Measurements from ENCODE around the gene MED28. TPM values are rescaled to one million over a fixed set of nuclear protein-coding genes. Genes with fewer than 3 reads are reported as not detected.
A peak's percentile ranks its signal among the peaks of the same experiment; 100 is the strongest.
"Not testable (repeated sequence)": the region's sequence is repeated elsewhere in the genome, so short reads cannot be mapped to it uniquely, and the experiment has no call there.

The MED28 gene
- total RNA-seq (10 to 100 TPM; 50.6 to 75.5 (median 66.2) TPM), total RNA-seq (70.5 to 223 (median 138) reads per million in 29 experiments)
- 29.1 TPM for total RNA-seq (2013)

- Histone ChIP-seq H3K4me3 (ENCODE audit: control insufficient read depth in 1 of 2, extremely low read depth in 1 of 2, low read length in 1 of 2) (peak within 1 kb of the TSS; percentile 94 to 100), H3K27ac (ENCODE audit: low read length) (peak within 1 kb of the TSS; percentile 82), H3K9me3 (no peaks in the 10 kb centered on the region), H3K27me3 (replicated peaks in 1 of 2; ENCODE audit: control insufficient read depth in 2 of 2, extremely low read depth in 1 of 2, insufficient read depth in 2 of 2, low read length in 1 of 2) (no peaks in the 10 kb centered on the region), H3K36me3 (ENCODE audit: control insufficient read depth in 2 of 2, extremely low read depth in 1 of 2, insufficient read depth in 1 of 2, low read length in 1 of 2) (peaks cover under 1 to 19% of the 10 kb centered on the region in 2 donors), H3K4me1 (ENCODE audit: control insufficient read depth in 1 of 2, extremely low read depth in 1 of 2, insufficient read depth in 2 of 2, low read length in 2 of 2) (peaks cover 27 to 59% of the 10 kb centered on the region in 2 experiments)
- peaks cover 51 to 55% (median 53%) of the 10 kb centered on the region in 3 donors for H3K4me1 Mint-ChIP-seq
- POLR2A ChIA-PET, result interaction anchor here (0.5 to 1.8 kb wide), 8 partner anchors 12 to 195 kb away, joined by 3 to 9 read pairs (median 4); partner anchors contain the start of gene LAP3 (in 1 of the 2)
- DNase-seq, result peak; percentile 84 to 98 (median 93)
- ATAC-seq (replicated peaks in 1 of 4), result peak; percentile 91 to 96 (median 95)
- peak within 1 kb of the TSS; percentile 99 to 100 for H3K27ac Mint-ChIP-seq
- H3K27me3 Mint-ChIP-seq, result no peaks in the 10 kb centered on the region
- peak within 1 kb of the TSS; percentile 95 to 100 (median 99) for H3K4me3 Mint-ChIP-seq
- peaks cover 23% of the 10 kb centered on the region for H3K36me3 Mint-ChIP-seq
- H3K9me3 Mint-ChIP-seq, result no peaks in the 10 kb centered on the region
- CTCF ChIA-PET, result interaction anchor here (0.5 to 3.7 kb wide), 10 partner anchors 10 to 408 kb away, joined by 3 to 18 read pairs (median 4); partner anchors contain the start of gene LAP3 (in 1 of the 2)
- WGBS (ENCODE audit: insufficient coverage), result under 1% methylated on average over 38 of the region's 46 CpGs
Measured at GRCh38 chr4:17614416-17615299, at the start of gene MED28. Gene MED28, plus strand, starts transcription at chr4:17614641. Its CDS starts 14 bp downstream, at chr4:17614655.

GRCh38 chr4:17565846-17566245 is 48.6 kb upstream of the MED28 start:
- no peak overlapping the region for H3K27ac Mint-ChIP-seq
- no peak overlapping the region for H3K27ac ChIP-seq (ENCODE audit: low read length)
- H3K9me3 Mint-ChIP-seq, result no peaks in the 10 kb centered on the region
- no peaks in the 10 kb centered on the region for H3K4me1 ChIP-seq (ENCODE audit: control insufficient read depth in 1 of 2, extremely low read depth in 1 of 2, insufficient read depth in 2 of 2, low read length in 2 of 2)
- POLR2A ChIA-PET, result no interaction called here
- no peak overlapping the region for H3K4me3 ChIP-seq (ENCODE audit: control insufficient read depth in 1 of 2, extremely low read depth in 1 of 2, low read length in 1 of 2)
- H3K4me1 Mint-ChIP-seq, result no peaks in the 10 kb centered on the region
- peaks cover 0 to 4% of the 10 kb centered on the region in 2 experiments for H3K27me3 ChIP-seq (replicated peaks in 1 of 2; ENCODE audit: control insufficient read depth in 2 of 2, extremely low read depth in 1 of 2, insufficient read depth in 2 of 2, low read length in 1 of 2)
- 88% methylated on average over 2 of the region's 3 CpGs for WGBS (ENCODE audit: insufficient coverage)
- no peak for ATAC-seq (replicated peaks in 1 of 4)
- H3K36me3 Mint-ChIP-seq, result no peaks in the 10 kb centered on the region
- H3K4me3 Mint-ChIP-seq, result no peak overlapping the region
- no peaks in the 10 kb centered on the region for H3K27me3 Mint-ChIP-seq
- no peak for DNase-seq
- H3K36me3 ChIP-seq (ENCODE audit: control insufficient read depth in 2 of 2, extremely low read depth in 1 of 2, insufficient read depth in 1 of 2, low read length in 1 of 2), result no peaks in the 10 kb centered on the region
- CTCF ChIA-PET, result no interaction called here
- no peaks in the 10 kb centered on the region for H3K9me3 ChIP-seq

- ChIA-PET CTCF (interaction anchor here (0.6 to 1.1 kb wide), 2 partner anchors 14 to 18 kb away, joined by 3 read pairs; no protein-coding TSS in a partner anchor), POLR2A (no interaction called here)
- no peaks in the 10 kb centered on the region for H3K4me1 ChIP-seq (ENCODE audit: control insufficient read depth in 1 of 2, extremely low read depth in 1 of 2, insufficient read depth in 2 of 2, low read length in 2 of 2)
- no peaks in the 10 kb centered on the region for H3K36me3 ChIP-seq (ENCODE audit: control insufficient read depth in 2 of 2, extremely low read depth in 1 of 2, insufficient read depth in 1 of 2, low read length in 1 of 2)
- no peak for ATAC-seq (replicated peaks in 1 of 4)
- Mint-ChIP-seq H3K4me3 (no peak overlapping the region), H3K27ac (no peak overlapping the region), H3K27me3 (no peaks in the 10 kb centered on the region), H3K9me3 (no peaks in the 10 kb centered on the region), H3K36me3 (no peaks in the 10 kb centered on the region), H3K4me1 (no peaks in the 10 kb centered on the region)
- H3K4me3 ChIP-seq (ENCODE audit: control insufficient read depth in 1 of 2, extremely low read depth in 1 of 2, low read length in 1 of 2), result no peak overlapping the region
- no CpG with 5 or more reads among the region's 2 CpGs for WGBS (ENCODE audit: insufficient coverage)
- no peak for DNase-seq
- no peaks in the 10 kb centered on the region for H3K9me3 ChIP-seq
- peaks cover 0 to 4% of the 10 kb centered on the region in 2 experiments for H3K27me3 ChIP-seq (replicated peaks in 1 of 2; ENCODE audit: control insufficient read depth in 2 of 2, extremely low read depth in 1 of 2, insufficient read depth in 2 of 2, low read length in 1 of 2)
- no peak overlapping the region for H3K27ac ChIP-seq (ENCODE audit: low read length)
Measured at GRCh38 chr4:17567271-17567670, 47.2 kb upstream of the MED28 start.

GRCh38 chr4:17574206-17574605 is 40.2 kb upstream of the MED28 start:
- CTCF ChIA-PET, result interaction anchor here in 1 of 2 donors (2.5 kb wide), 1 partner anchor 25 kb away, joined by 10 read pairs; no protein-coding TSS in a partner anchor
- no CpG with 5 or more reads among the region's 4 CpGs for WGBS (ENCODE audit: insufficient coverage)
- ATAC-seq (replicated peaks in 1 of 4) (no peak), DNase-seq (no peak)
- POLR2A ChIA-PET, result no interaction called here
- Mint-ChIP-seq H3K9me3 (no peaks in the 10 kb centered on the region), H3K27me3 (no peaks in the 10 kb centered on the region), H3K27ac (no peak overlapping the region), H3K4me1 (peaks cover 15 to 25% (median 19%) of the 10 kb centered on the region in 3 donors), H3K4me3 (no peak overlapping the region), H3K36me3 (peaks cover 2% of the 10 kb centered on the region)
- no peak overlapping the region for H3K27ac ChIP-seq (ENCODE audit: low read length)
- H3K27me3 ChIP-seq (replicated peaks in 1 of 2; ENCODE audit: control insufficient read depth in 2 of 2, extremely low read depth in 1 of 2, insufficient read depth in 2 of 2, low read length in 1 of 2), result no peaks in the 10 kb centered on the region
- peaks cover 9 to 24% of the 10 kb centered on the region in 2 experiments for H3K4me1 ChIP-seq (ENCODE audit: control insufficient read depth in 1 of 2, extremely low read depth in 1 of 2, insufficient read depth in 2 of 2, low read length in 2 of 2)
- no peak overlapping the region for H3K4me3 ChIP-seq (ENCODE audit: control insufficient read depth in 1 of 2, extremely low read depth in 1 of 2, low read length in 1 of 2)
- no peaks in the 10 kb centered on the region for H3K36me3 ChIP-seq (ENCODE audit: control insufficient read depth in 2 of 2, extremely low read depth in 1 of 2, insufficient read depth in 1 of 2, low read length in 1 of 2)
- H3K9me3 ChIP-seq, result no peaks in the 10 kb centered on the region

GRCh38 chr4:17575177-17575576 is 39.3 kb upstream of the MED28 start:
- POLR2A ChIA-PET, result interaction anchor here in 1 of 2 donors (2.2 kb wide), 1 partner anchor 39 kb away, joined by 9 read pairs; the partner anchor contains the start of gene MED28

More at GRCh38 chr4:17575177-17575576, 39.3 kb upstream of the MED28 start:
- H3K36me3 ChIP-seq (ENCODE audit: control insufficient read depth in 2 of 2, extremely low read depth in 1 of 2, insufficient read depth in 1 of 2, low read length in 1 of 2); H3K27me3 Mint-ChIP-seq; H3K27ac ChIP-seq (ENCODE audit: low read length); DNase-seq; H3K4me3 ChIP-seq (ENCODE audit: control insufficient read depth in 1 of 2, extremely low read depth in 1 of 2, low read length in 1 of 2); H3K27me3 ChIP-seq (replicated peaks in 1 of 2; ENCODE audit: control insufficient read depth in 2 of 2, extremely low read depth in 1 of 2, insufficient read depth in 2 of 2, low read length in 1 of 2); ATAC-seq (replicated peaks in 1 of 4); H3K4me3 Mint-ChIP-seq; H3K27ac Mint-ChIP-seq; H3K9me3 Mint-ChIP-seq; H3K9me3 ChIP-seq; H3K36me3 Mint-ChIP-seq: not testable (repeated sequence)
- WGBS (ENCODE audit: insufficient coverage), result 98% methylated on average over 11 of the region's 12 CpGs
- H3K4me1 Mint-ChIP-seq, result peaks cover 20 to 27% (median 27%) of the 10 kb centered on the region in 3 donors
- CTCF ChIA-PET, result interaction anchor here (0.6 to 0.7 kb wide), 2 partner anchors 26 to 437 kb away, joined by 3 to 8 read pairs; no protein-coding TSS in a partner anchor
- H3K4me1 ChIP-seq (ENCODE audit: control insufficient read depth in 1 of 2, extremely low read depth in 1 of 2, insufficient read depth in 2 of 2, low read length in 2 of 2), result peaks cover 9 to 27% of the 10 kb centered on the region in 2 experiments

Data from T-cell (primary cell).